NB4 (cell line): ENCODE results near the gene XIST.

Source experiments
- DNase-seq: peaks from one replicate; pipeline ENCODE4 v3.0.0; 2010; ENCODE audit warnings: low read depth
- H3K4me3 ChIP-seq: one replicate; pipeline ENCODE4 v1.5.1; 2011; ENCODE audit warnings: mild to moderate bottlenecking, low read depth, low read length, moderate library complexity
- MYC ChIP-seq: IDR thresholded peaks from 2 replicates; pipeline ENCODE4 v1.6.1; 2011; ENCODE audit warnings: low read depth, low read length
- POLR2A ChIP-seq: IDR thresholded peaks from 2 replicates; pipeline ENCODE4 v1.6.1; 2011; ENCODE audit warnings: mild to moderate bottlenecking; ENCODE audit not compliant: insufficient read length; ENCODE audit errors: extremely low read depth
- TF ChIP-seq, protein P1 (sequence below): IDR thresholded peaks from one replicate; pipeline ENCODE4 v1.5.1; 2012; ENCODE audit warnings: low read depth, low read length
- TF ChIP-seq, protein P2 (sequence below): IDR thresholded peaks from 2 replicates; pipeline ENCODE4 v1.6.1; 2011; ENCODE audit warnings: low read depth, low read length

The XIST gene

DNA sequence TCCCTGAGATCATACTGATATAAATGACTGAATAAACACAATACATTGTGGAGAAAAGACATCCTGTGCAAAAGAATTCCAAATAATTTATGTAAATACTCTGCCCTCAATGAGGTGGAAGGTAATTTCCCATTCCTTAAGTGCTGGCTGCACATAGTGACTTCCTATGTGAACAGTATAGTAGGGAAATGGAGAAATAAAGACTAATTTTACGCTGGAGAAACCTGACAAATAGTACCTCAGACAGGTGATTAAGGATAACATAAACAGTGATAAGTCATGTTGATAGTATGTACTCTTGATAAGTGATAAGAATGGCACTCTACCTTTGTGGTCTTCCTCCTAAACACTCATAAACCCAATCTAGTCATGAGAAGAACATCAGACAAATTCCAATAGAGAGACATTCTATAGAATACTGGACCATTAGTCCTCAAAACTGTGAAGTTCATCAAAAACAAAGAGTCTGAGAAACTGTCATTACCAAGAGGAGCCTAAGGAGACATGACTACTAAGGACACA is 15.5 kb downstream of the XIST start:
- no peak for DNase-seq
- no peak overlapping the region for H3K4me3 ChIP-seq
- TF ChIP-seq, protein P1, sequence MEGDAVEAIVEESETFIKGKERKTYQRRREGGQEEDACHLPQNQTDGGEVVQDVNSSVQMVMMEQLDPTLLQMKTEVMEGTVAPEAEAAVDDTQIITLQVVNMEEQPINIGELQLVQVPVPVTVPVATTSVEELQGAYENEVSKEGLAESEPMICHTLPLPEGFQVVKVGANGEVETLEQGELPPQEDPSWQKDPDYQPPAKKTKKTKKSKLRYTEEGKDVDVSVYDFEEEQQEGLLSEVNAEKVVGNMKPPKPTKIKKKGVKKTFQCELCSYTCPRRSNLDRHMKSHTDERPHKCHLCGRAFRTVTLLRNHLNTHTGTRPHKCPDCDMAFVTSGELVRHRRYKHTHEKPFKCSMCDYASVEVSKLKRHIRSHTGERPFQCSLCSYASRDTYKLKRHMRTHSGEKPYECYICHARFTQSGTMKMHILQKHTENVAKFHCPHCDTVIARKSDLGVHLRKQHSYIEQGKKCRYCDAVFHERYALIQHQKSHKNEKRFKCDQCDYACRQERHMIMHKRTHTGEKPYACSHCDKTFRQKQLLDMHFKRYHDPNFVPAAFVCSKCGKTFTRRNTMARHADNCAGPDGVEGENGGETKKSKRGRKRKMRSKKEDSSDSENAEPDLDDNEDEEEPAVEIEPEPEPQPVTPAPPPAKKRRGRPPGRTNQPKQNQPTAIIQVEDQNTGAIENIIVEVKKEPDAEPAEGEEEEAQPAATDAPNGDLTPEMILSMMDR, result no peak
- no peak for TF ChIP-seq MYC
- TF ChIP-seq POLR2A, result no peak
- TF ChIP-seq, protein P2, sequence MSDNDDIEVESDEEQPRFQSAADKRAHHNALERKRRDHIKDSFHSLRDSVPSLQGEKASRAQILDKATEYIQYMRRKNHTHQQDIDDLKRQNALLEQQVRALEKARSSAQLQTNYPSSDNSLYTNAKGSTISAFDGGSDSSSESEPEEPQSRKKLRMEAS, result no peak

DNA sequence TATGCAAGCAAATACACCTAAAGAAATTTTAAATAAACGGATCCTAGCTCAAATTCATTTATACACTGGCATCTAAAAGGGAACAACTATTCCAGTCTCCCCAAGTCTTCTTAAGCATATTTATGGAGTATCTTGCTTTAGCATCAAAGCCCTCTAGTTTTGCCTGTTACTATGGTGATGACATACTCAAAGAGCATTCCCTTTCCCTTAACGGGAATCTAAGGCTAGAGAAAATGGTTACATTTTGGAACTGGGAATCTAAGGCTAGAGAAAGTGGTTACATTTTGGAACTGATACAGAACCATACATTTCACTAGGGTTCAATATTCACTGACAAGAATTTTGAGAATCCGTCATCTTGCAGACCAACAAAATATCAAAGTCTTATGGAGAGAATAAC is 18.3 kb downstream of the XIST start:
- H3K4me3 ChIP-seq, result no peak overlapping the region
- TF ChIP-seq, protein P1, result no peak
- TF ChIP-seq, protein P2, result no peak
- TF ChIP-seq MYC (no peak), POLR2A (no peak)
- no peak for DNase-seq

DNA sequence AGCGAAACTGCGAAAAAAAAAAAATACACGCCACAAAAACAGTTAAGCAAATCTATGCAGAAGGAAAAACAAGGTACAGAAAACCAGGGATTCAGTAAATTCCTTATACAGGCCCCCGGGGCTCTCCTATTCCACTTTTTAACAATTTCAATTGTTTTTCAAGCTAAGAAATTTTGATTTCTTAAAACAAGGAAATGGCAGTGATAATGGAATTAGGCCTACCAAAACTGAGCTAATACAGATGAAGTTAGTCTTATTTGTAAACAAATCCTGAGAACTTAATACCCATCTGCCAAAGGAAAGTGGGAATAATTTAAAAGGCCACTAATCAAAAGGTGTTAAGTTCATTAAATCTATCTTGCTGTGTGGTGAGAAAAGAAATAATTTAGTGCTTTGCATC is 20.2 kb downstream of the XIST start:
- H3K4me3 ChIP-seq, result no peak overlapping the region
- no peak for DNase-seq
- TF ChIP-seq, protein P1, result no peak
- TF ChIP-seq, protein P2, result no peak
- TF ChIP-seq POLR2A, result no peak
- TF ChIP-seq MYC, result no peak

DNA sequence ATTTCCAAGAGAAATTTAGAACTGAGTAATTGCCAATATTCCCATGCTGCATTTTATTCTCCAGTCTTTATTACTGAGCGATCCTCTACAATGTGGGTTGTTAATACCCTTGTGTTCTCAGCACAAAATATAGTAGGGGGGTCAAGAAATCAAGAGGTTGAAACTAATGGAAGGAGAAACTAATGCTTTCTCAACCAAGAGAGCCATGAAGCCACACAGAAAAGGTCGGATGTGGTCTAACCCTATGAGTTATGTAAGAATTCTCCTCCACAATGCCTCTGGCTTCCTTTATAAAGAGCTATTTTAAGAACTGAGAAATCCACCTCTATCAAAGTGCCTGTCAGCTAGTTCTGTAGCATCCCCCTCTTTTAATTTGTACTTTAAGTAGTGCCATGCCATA is 21.0 kb downstream of the XIST start:
- TF ChIP-seq, protein P1, result no peak
- TF ChIP-seq, protein P2, result no peak
- TF ChIP-seq POLR2A, result no peak
- no peak for TF ChIP-seq MYC
- peak; percentile 81 for DNase-seq
- no peak overlapping the region for H3K4me3 ChIP-seq

DNA sequence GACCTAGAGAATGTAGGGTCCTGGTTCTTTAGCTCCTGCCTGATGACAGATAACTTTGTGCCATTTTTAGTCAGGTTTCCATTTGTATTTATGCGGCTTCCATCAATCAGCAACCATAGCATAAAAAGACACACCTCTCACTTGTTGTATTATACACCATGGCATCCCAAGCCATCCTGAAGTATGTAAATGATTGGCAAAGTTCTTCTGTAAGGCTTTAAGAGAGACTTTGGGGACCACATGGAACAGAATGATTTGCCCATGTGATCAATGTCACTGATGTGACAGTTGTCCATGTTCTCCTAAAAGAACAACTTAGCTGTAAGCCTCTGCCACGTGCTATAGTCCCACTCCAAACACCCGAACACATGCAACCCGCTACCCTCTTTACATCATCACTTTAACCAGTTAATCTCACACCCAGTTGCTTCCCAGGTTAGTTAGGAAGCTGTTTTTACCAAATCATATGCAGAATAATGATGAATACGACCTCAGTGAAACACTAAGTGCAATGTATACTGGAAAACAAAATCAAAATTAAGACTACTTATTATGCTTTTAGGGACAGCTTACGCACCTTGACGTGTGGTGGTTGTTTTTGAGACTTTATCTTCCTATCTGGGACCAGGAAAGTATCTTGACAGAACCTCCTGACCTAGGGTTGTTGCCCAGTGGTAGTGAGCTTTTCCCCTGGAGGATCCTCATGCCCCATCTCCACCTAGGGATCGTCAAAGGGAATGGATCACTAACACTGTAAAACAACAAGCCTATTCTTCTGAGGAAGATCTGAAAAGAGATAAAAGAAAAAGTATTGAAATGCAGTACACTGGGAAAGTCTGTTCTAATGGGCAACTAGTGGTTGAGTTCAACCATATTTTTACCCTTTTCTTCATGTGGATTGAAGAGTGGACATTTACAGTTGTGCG is 21.8 kb downstream of the XIST start:
- DNase-seq, result peak; percentile 6
- TF ChIP-seq POLR2A (no peak), MYC (no peak)
- TF ChIP-seq, protein P2, result no peak
- TF ChIP-seq, protein P1, result no peak
- H3K4me3 ChIP-seq, result no peak overlapping the region
